ENCODE results near the gene ORC3.

DNA sequence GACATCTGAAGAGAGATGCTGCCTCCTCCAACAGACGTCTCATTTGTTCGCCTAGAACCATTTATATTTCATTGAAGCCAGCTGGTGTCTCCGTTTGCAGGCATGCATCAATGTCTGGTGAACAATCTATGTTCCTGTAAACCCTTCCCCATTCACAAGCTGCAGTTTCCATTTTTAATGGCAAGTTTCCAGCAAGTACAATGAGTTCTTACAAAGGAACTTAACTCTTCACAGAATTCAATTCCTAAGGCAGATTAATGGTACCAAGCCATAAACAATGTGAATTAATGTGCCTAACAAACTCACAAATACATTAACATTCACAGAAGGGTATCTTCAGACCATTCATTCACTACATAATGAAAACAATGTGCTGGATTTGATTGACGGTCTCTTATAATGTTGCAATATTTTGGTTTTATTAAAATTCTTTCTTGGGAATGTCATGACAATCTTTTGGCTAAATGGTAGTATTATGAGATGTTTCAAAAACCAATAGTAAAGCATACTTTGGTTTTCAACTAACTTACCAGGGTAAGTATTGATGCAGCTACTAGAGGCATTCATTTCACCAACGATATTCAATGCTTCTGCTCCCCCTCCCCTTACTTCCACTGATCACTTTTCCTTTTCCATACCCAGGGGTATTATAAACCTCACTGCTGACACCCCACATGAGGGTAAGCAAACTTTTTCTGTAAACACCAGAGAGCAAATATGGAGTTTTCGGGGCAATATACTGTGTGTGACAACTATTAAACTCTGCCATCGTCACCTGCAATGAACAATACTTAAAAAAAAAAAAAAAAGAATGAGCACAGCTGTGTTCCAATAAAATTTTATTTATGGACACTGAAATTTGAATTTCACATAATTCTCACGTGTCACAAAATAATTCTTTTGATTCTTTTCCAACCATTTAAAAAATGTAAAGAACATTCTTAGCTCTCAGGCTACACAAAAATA, 107.9 kb downstream of the ORC3 start:
- no peak for TF ChIP-seq CTCF (conservative IDR thresholded peaks at IDR 0.05; ENCODE audit: low read depth, low read length)
- TF ChIP-seq POLR2A (IDR thresholded peaks at IDR 0.05; ENCODE audit: low read depth, low read length), result no peak

All from IMR-90 (cell line).